HS-5 (cell line): ENCODE data around the gene IL17RB.

Experiments
- DNase-seq: peaks from one replicate; pipeline ENCODE4 v3.0.0-alpha.2; 2012; ENCODE audit warnings: low read depth

Gene IL17RB

GRCh38 chr3:53812434-53812833 is 33.9 kb upstream of the IL17RB start:
- no peak for DNase-seq

DNA sequence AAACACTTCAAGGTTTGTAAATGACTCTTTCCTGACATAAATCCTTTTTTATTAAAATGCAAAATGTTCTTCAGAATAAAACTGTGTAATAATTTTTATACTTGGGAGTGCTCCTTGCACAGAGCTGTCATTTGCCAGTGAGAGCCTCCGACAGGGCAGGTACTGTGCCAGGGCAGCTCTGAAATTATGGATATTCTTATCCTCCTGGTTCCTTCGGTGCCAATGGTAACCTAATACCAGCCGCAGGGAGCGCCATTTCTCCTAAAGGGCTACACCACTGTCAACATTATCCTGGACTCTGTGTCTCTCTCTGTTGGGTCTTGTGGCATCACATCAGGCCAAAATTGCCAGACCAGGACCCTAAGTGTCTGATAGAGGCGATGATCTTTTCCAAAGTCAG is 33.1 kb upstream of the IL17RB start:
- no peak for DNase-seq

DNA sequence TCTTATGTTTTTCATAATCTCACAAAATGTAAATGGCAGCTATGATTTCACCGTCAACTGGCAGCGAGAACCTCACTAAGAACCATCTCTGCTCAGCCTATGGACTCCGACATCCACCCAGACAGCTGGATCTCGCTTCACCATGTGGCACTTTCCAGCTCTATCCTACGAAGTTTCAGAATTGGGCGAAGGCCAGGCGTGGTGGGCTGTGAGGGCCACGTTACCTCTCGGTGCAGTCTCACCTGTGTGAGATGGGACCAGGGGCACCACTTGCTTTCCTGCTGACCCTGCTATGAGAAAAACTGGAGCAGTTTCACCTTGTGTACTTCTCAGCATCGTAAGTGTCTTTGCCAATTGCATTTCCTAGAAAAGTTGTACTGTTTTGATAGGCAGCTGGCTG is 32.5 kb upstream of the IL17RB start:
- no peak for DNase-seq

GRCh38 chr3:53815067-53815466 is 31.3 kb upstream of the IL17RB start:
- DNase-seq: no peak

GRCh38 chr3:53815651-53816050 is 30.7 kb upstream of the IL17RB start:
- DNase-seq: no peak

DNA sequence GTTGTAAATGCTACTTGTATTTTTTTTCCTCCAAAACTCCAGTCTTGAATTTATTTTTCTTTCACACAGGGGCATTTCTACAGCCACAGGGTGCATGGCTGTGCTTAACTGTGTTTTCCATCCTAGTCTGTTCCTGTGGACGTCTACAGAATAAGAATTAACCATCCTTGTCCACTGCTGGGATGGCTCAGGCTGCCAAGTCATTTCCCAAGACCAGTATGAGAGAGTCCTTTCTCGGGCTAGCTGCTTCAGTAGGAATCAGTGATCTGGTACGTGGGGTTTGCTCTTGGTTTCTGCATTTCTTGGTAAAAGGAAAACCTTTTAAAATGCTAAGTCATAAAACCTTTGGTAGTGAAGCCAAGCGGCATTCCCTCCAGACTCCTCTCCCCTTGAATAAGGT is 29.9 kb upstream of the IL17RB start:
- DNase-seq: no peak

DNA sequence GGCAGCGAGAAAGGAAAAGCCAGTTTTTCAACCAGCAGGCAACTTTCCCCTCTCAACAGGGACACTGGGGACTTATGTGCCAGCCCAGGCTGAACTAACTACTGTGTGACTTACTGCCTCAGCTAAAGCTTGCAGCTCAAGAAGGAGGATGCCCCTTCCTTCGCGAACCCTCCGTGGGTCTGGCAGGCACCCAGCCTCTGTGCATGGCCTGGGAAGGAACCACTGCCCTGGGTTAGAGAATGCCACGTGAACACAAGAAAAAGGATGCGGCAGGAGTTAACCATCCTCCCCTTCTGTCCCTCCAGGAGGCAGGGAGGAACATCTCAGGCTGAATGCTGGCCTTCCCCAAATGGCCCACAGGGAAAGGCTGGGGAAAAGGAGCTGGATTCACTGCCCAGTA is 29.2 kb upstream of the IL17RB start:
- DNase-seq: no peak

DNA sequence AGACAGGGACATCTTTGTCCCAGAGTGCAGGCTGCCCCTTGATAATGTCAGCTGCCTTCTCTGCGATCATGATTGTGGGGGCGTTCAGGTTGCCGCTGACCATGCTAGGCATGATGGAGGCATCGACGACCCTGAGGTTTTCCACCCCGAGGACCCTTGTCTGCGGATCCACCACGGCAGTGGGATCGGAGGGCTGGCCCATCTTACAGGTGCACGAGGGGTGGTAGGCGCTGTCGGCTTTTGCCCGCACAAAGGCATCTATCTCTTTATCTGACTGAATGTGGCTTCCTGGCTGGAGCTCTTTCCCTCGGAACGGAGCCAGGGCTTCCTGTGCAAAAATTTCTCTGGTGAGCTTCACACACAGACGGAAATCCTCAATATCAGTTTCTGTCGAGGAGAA is 28.6 kb upstream of the IL17RB start:
- DNase-seq: no peak

DNA sequence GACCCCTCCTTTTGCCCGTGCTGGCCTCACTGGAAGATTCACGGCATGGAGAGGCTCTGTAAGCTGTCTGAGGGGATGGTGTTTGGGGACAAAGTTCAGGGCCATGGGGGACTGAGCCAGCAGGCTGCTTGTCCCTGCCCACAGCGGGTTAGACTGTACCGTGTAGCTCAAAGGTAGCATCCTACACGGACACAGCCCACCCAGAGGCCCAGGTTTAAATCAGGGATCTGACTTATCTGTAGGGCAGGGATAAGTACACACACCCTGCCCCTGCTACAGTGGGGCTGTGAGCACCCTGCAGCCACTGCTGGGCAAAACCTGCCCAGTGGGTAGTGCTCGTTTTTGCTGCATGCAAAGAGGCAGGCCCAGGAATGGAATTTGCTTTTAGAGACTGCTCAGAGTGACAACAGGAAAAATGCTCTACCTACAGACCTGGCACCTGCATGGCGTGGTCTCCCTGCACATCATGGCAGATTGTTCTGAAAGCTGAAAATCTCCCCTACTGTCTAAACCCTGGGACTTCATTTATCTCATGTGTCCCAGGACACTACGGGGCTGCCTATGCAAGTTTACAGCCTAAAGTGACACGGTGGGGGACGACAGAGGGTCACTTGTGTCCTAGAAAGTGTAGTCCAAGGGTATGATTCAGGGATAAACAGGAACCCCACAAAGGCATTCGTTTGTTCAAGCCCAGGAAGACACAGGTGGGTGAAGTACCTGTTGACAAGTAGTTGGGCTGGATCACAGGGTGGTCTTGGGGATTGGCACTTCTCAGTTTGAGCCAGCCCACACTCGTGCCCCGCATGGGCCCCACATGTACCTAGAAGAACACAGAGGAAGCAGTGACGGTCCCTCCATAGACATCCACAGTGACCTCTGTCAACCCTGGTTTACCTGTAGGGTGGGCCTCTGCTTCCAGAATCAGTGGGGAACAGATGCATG is 27.9 kb upstream of the IL17RB start:
- DNase-seq: no peak

- no peak for DNase-seq
Observed at GRCh38 chr3:53819163-53819868, 27.1 kb upstream of the IL17RB start.

DNA sequence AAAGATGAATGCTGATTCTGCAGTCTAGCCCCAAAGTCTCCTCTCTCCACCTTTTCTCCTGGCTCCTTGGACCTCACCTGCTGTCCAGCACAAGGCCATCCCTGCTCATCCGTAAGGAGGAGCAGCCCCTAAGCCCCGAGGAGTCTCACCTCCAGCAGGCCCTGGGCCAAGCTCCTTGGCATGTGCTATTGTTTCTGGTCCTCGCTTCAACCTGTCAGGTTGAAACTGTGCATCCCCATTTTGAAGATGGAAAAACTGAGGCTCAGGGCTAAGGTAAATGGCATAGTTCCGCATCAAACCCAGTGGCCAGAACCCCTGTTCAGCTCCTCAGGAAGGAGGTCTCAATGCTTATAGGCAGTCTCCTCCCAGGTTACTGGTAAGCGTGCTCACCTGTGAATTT is 26.3 kb upstream of the IL17RB start:
- DNase-seq: no peak

DNA sequence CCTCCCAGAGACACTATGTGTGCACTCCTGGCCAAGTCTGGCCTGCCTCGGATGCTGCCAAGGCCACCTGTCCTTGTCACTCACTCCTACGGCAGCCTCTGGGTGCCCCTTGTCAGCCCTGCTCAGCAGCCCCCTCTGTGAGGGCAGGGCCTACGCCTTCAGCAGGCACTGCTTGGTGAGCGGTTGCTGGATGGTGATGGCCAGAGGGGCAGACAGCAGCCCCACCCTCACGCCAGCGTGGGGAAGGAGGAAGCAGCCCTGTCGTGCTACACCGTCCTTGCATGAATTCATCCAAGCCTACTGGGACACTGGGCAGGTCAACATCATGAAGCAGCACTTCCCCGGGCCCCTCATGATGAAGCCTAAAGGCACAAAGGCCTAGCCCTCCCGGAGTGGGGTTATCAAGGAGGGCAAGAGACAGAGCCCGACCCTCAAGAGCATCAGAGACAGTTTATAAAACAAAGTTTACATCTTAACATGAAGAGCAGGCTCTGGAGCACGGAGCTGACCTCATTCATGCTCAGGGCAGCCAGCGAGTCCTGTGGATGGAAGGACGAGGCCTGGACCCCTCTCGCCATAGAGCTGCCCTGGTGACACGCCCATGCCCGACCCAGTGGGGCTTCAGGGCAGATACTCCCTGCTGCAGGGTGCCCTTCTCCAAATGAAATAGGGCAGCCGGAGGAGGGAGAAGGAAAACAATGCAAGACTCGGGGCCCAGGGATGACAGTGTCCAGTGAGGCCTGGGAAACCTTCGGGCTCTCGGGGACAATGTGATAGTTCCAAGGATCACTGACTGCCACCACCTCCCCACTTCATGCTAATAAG is 25.4 kb upstream of the IL17RB start:
- no peak for DNase-seq

DNA sequence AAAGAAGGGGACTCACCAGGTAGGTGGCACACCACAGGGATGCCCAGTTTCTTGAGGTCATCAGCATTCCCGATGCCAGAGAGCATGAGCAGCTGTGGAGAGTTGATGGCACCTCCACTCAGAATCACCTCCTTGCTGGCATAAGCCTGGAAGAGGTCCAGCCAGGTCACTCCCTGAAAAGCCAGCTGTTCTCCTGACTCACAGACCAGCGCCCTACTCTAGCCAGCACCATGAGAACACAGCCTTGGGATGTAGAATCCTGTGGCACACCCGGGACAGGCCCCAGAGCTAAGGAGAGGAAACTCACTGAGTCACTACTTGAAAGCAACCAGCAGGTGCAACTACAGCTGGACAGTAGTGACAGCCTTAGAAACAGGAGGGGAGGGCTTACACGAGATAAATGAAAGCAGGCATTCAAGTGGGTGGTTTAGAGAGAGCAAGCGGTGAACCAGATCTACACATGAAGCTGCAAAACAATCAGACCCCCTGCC is 24.7 kb upstream of the IL17RB start:
- DNase-seq: no peak

- DNase-seq: no peak
Observed at GRCh38 chr3:53822331-53822741, 24.0 kb upstream of the IL17RB start.

GRCh38 chr3:53823026-53823955 is 23.1 kb upstream of the IL17RB start:
- DNase-seq: no peak

DNA sequence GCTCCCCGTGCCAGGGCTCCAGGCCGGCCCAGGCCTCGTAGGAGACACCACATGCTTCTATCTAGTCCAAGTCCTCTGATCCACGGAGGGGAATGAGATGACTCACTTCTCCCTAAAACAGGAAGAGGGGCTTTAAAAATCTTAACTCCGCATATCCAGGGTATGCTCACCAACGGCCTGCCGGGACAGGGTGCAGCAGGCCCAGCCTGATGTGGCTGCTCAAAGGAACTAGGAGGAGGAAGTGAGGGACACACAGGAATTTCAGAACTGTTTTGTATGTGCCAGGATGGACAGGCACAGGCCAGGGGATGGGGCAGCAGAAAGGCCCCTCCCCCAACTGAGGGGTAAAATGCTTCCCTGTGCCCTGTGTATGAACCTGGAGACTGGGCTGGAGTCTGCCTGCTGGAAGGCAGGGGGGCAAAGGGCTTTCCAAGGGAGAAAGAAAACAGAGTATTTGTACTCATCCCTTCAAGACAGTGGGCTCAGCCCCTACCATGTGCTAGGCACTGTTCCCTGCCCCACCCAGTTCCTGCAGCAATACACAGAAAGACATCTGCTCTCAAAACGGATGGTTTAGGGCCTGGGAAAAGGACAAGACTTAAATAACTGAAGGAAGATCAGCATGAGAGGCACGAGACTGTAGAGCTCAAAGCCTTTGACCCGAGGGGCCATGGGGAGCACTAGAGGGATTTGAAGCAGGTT is 22.3 kb upstream of the IL17RB start:
- no peak for DNase-seq

DNA sequence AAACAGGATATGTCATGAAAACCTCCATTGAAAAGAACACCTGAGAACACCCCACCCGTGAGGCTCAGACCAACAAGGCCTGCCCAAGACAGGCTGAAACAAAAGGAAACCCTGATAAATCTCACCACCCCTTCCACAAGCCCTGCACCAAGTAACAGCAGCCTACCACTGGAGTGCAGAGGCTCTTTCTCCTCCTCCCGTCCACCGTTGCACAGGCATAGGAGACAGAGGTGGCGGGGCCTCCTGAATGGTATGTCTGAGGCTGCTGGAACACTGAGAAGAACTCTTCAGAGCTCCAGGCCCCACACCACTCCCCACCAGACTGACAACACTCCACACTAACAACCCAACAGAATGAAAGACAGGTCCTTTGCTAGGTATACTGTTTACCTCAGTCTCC is 21.6 kb upstream of the IL17RB start:
- DNase-seq: no peak

- no peak for DNase-seq
Observed at GRCh38 chr3:53826048-53826447, 20.3 kb upstream of the IL17RB start.

DNA sequence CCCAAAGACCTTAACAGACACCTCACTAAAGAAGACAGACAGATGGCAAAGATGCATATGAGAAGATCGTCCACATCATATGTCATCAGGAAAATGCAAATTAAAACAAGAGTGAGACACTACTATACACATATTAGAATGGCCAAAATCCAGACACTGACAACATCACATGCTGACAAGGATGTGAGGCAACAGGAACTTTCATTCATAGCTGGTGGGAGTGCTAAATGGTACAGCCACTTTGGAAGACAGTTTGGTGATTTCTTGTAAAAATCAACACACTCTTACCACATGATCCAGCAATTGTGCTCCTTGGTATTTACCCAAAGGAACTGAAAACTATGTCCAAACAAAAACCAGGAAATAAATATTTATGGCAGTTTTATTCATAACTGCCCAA is 17.8 kb upstream of the IL17RB start:
- DNase-seq: no peak

- no peak for DNase-seq
Observed at GRCh38 chr3:53829605-53830004, 16.8 kb upstream of the IL17RB start.

GRCh38 chr3:53830944-53831343 is 15.4 kb upstream of the IL17RB start:
- no peak for DNase-seq
